Omental fat pad (tissue), 4 donors: ENCODE data around the gene CTXN3. TPM values are rescaled to one million over a fixed set of nuclear protein-coding genes. Genes with fewer than 3 reads are reported as not detected.

Experiments used
- ATAC-seq: fragments of 150-250 bp; one replicate; pipeline ENCODE4 v1.9.1; 2016; ENCODE audit warnings: mild to moderate bottlenecking, moderate library complexity; ENCODE audit not compliant: low FRiP score
- DNase-seq: peaks from one replicate; pipeline ENCODE4 v3.0.0-alpha.2; 2019; ENCODE audit warnings: low spot score
- total RNA-seq, 4 donors: library from RNA; depleted of rRNA; stranded (reverse); fragments of >200 nt; gene quantifications; one replicate each; pipeline ENCODE4 v1.1.0, GENCODE V29; 2016
- TF ChIP-seq, protein P1 (sequence below), 3 donors: fragments of 450-650 bp; IDR thresholded peaks; one replicate each; pipeline ENCODE4 v1.5.1; 2016 to 2017; ENCODE audit warnings: antibody characterized with exemption in 3 of 3, mild to moderate bottlenecking in 3 of 3, moderate library complexity in 2 of 3

CTXN3 gene
- total RNA-seq, result not detected

DNA sequence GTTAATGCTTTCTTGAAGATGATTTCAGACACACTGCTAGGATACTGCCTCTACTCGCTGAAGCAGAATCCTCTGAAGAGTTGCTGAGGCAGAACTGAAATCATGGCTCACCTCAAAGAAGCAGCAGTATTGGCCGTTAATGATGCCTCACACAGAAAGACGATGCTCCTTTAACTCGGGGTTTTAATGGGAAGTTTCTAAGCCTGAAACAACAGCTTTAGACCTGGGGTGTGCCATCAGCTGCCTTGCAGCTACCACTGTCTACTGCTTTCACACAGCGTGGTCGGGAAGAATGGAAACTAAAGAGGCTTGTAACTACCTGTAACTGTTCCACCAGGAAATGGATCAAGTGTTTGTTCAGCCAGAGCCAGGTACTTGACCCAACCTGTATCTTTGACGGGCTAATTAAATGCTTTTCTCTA, at the start of gene CTXN3:
Gene CTXN3 (plus strand): TSS at position 65 of the 422 bp plus-strand sequence. CDS start 8,440 bp downstream, outside the sequence.
- ATAC-seq (no peak), DNase-seq (no peak)
- TF ChIP-seq, protein P1, sequence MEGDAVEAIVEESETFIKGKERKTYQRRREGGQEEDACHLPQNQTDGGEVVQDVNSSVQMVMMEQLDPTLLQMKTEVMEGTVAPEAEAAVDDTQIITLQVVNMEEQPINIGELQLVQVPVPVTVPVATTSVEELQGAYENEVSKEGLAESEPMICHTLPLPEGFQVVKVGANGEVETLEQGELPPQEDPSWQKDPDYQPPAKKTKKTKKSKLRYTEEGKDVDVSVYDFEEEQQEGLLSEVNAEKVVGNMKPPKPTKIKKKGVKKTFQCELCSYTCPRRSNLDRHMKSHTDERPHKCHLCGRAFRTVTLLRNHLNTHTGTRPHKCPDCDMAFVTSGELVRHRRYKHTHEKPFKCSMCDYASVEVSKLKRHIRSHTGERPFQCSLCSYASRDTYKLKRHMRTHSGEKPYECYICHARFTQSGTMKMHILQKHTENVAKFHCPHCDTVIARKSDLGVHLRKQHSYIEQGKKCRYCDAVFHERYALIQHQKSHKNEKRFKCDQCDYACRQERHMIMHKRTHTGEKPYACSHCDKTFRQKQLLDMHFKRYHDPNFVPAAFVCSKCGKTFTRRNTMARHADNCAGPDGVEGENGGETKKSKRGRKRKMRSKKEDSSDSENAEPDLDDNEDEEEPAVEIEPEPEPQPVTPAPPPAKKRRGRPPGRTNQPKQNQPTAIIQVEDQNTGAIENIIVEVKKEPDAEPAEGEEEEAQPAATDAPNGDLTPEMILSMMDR (IDR thresholded peaks at IDR 0.05), result no peak

DNA sequence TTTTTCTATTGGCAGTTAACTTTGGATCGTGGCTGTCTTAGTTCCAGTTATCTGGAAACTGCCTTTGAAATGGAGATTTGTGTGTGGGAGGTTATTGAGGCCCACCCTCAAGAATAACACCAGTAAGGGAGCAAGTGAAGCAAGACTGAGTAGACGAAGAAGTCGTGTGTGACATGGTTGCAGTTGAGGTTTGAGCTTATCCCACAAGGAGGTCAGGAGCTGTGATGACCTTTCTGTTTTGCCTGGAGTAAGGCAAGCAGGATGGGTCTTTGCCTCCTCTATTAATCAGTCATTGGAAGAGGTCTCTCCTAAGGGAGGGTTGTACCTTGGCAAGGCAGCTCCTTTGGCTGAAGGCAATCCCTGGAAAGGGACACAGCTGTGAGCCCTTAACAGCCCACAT, 49.6 kb upstream of the CTXN3 start:
- TF ChIP-seq, protein P1 (IDR thresholded peaks at IDR 0.05), result no peak
- ATAC-seq (no peak), DNase-seq (no peak)

DNA sequence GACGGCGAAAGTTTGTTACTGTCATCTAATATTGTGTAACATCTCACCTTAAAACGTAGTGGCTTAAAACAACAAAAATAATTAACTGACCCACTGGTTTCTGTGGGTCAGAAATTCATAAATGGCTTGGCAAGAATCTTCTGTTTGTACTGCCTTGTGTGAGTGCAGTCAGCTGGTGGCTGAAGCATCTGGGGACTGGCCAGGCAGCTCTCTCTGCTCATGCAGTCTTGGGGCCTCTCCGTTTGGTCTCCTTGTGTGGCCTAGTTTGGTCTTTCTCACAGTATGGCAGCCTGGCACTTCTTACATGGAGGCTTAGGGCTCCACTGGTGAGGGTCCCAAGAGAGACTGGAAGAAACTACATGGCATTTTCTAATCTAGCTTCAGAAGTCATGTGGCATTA, 49.0 kb upstream of the CTXN3 start:
- TF ChIP-seq, protein P1 (IDR thresholded peaks at IDR 0.05), result no peak
- DNase-seq (no peak), ATAC-seq (no peak)

DNA sequence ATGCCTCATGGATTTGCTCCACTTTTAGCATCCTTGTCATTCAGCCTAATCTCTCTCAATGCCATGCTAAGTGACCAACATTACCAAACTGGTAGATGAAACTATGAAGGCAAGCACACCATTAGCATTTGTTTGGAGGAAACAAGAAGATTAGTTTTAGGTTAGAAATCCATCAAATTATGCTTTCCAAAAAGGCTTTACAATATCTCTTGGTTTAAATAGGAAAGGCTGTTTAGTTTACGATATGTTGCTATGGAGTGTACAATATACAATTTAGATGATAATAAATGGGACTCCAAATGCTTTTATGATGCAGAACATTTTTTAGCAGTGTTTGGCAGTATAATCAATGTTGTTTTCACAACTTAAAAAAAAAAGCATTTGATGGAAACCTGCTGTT, 47.8 kb upstream of the CTXN3 start:
- no peak for ATAC-seq
- no peak for DNase-seq
- TF ChIP-seq, protein P1 (IDR thresholded peaks at IDR 0.05), result no peak

DNA sequence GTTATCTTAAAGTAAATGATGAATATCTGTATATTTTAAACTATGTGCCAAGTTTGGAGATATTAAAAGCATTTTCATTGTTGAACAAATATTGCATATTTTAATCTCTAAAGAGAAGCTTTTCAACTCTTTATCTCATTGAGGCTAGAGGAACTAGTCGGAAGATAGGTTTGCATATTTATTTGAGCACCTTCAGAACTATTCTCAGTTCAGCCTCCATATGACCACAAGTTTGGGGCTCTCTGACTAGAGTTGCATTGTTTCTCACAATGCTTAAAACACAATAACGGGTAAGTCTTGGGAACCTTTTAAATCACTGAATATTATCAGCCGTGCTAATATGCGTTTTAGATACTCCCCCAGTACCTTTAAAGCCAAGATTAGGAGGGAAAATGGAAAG, 47.3 kb upstream of the CTXN3 start:
- TF ChIP-seq, protein P1 (IDR thresholded peaks at IDR 0.05), result no peak
- ATAC-seq (no peak), DNase-seq (no peak)

DNA sequence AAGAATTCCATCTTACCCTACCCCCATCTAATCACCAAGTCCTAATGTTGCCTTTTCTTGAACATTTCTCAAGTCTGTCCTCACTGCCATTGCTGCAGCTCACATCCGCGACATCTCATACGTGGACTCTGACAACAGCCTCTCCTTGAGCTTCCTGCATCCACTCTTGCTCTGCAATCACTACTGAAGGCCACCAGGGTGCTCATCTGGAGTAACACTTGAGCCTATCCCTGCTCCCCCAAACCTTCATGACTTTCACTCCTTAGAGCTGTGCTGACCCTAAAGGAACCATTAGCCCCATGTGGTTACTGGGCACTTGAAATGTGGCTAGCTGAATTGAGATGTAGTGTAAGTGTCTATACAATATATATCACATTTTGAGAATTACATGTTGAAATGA, 46.4 kb upstream of the CTXN3 start:
- no peak for DNase-seq
- TF ChIP-seq, protein P1 (IDR thresholded peaks at IDR 0.05), result no peak
- ATAC-seq, result no peak

DNA sequence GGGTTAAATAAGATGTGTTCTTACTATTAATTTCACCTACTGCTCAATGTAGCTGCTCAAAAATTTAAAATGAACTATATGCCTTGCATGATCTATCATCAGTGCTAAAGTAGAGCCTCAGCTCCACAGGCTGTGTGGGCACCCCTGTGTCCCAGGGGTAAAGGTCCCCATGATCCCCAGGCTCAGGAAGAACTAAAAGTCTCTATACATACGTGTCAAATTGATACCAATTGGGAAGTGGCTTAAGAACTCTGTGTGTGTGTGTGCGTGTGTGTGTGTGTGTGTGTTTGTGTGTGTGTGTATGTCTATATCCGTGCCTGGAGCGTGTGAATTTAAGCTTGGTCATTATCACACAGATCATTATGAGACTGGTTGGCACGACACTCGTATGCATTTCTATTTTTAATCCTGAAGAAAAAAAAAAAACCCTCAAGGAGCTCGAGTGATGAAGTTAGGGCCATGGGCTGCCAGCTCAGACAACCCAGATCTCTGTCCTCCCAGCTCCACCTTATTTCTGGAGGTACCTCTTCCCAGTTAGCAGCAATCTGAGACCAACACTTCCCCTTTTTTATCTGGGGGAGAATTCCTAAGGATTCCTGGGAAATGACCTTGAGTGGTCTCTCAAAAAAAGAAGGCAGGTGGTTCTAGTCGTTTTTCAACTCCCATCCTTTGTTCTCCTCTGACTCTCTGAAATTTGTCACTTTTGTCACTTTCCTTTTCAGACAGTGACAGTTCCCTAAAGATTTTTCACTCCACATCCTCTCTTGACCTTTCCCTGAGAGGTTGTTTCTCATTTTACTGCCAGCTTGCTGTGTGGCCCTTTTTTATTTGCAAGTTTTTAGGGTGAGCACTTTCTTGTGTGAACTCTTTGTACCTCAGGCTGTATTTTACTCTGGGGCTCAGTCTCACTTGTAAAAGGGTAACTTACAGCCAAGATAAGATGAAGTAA, 45.7 kb upstream of the CTXN3 start:
- TF ChIP-seq, protein P1 (IDR thresholded peaks at IDR 0.05), result no peak
- DNase-seq, result no peak
- ATAC-seq, result no peak
